H1 (cell line): ENCODE data around the gene IFT122. TPM values are rescaled to one million over a fixed set of nuclear protein-coding genes. Genes with fewer than 3 reads are reported as not detected.

Experiments
- CTCF ChIA-PET: fragments of 300-600 bp; sonication (Branson Sonifier 250); formaldehyde crosslinking; loops from one replicate; lab custom pipeline; 2021; ENCODE audit not compliant: partially characterized antibody; lab: Charles Lee
- POLR2A ChIA-PET: fragments of 300-600 bp; sonication (Branson Sonifier 250); formaldehyde crosslinking; loops from one replicate; lab custom pipeline; 2021; ENCODE audit warnings: inconsistent platforms; ENCODE audit not compliant: partially characterized antibody; lab: Charles Lee
- DNase-seq, 2 experiments: peaks; one replicate each; pipeline versions ENCODE4 v3.0.0 to v3.0.0-alpha.2; 2010 to 2022; ENCODE audit warnings: low spot score in 2 of 2, low read depth in 1 of 2, mixed read lengths in 1 of 2
- FAIRE-seq: peaks from 2 replicates; lab custom pipeline; 2011; peaks lifted over from hg19 to GRCh38; lab: Jason Lieb, UNC
- H2AFZ ChIP-seq: 2 replicates; pipeline ENCODE4 v1.8.1; 2012; ENCODE audit warnings: low read length, inconsistent platforms
- H2AK5ac ChIP-seq: 2 replicates; pipeline ENCODE4 v1.6.1; 2013; ENCODE audit warnings: low read depth, low read length
- H2BK120ac ChIP-seq: replicated peaks from 2 replicates; pipeline ENCODE3; 2013; ENCODE audit warnings: low read depth, low read length, inconsistent platforms
- H2BK12ac ChIP-seq: 2 replicates; pipeline ENCODE4 v1.6.1; 2013; ENCODE audit warnings: low read depth, low read length
- H2BK15ac ChIP-seq: 2 replicates; pipeline ENCODE4 v1.6.1; 2013; ENCODE audit warnings: low read length
- H2BK20ac ChIP-seq: 2 replicates; pipeline ENCODE4 v1.6.1; 2013; ENCODE audit warnings: low read length
- H2BK5ac ChIP-seq: 2 replicates; pipeline ENCODE4 v1.6.1; 2013; ENCODE audit warnings: low read depth, low read length
- H3K14ac ChIP-seq: 2 replicates; pipeline ENCODE4 v1.6.1; 2013; ENCODE audit warnings: inconsistent platforms; ENCODE audit not compliant: insufficient read length
- H3K18ac ChIP-seq: 2 replicates; pipeline ENCODE4 v1.6.1; 2013; ENCODE audit warnings: low read length; ENCODE audit errors: extremely low read depth
- H3K23ac ChIP-seq: 2 replicates; pipeline ENCODE4 v1.6.1; 2013; ENCODE audit warnings: inconsistent platforms; ENCODE audit not compliant: insufficient read length
- H3K23me2 ChIP-seq: 2 replicates; pipeline ENCODE4 v1.6.1; 2013; ENCODE audit warnings: low read depth, low read length
- H3K27ac ChIP-seq: 2 replicates; pipeline ENCODE4 v1.6.1; 2011; ENCODE audit warnings: low read depth, low read length, inconsistent platforms
- H3K27me3 ChIP-seq, 4 experiments: replicated peaks in 1 of 4; 1 replicate in 1 of 4; 2 replicates in 3 of 4; pipeline versions ENCODE4 v1.6.1 to v1.8.1; 2011 to 2013; ENCODE audit warnings: low read length in 3 of 4, mild to moderate bottlenecking in 3 of 4, inconsistent platforms in 2 of 4, mixed read lengths in 2 of 4, moderate library complexity in 1 of 4; ENCODE audit not compliant: control insufficient read depth in 3 of 4, insufficient read depth in 3 of 4; ENCODE audit errors: extremely low read depth in 1 of 4
- H3K36me3 ChIP-seq, 4 experiments: 2 replicates each; pipeline versions ENCODE4 v1.6.1 to v1.8.1; 2011 to 2013; ENCODE audit warnings: mild to moderate bottlenecking in 4 of 4, low read length in 3 of 4, moderate library complexity in 2 of 4, control low read depth in 1 of 4, inconsistent platforms in 1 of 4; ENCODE audit not compliant: insufficient read depth in 4 of 4, control insufficient read depth in 2 of 4
- H3K4ac ChIP-seq: replicated peaks from 2 replicates; pipeline ENCODE3; 2013; ENCODE audit warnings: low read length, low read depth, mixed read lengths, inconsistent platforms; ENCODE audit not compliant: insufficient read length
- H3K4me1 ChIP-seq, 4 experiments: replicated peaks in 1 of 4; 1 replicate in 1 of 4; 2 replicates in 3 of 4; pipeline versions ENCODE4 v1.6.1 to v1.8.1; 2011 to 2013; ENCODE audit warnings: low read length in 3 of 4, inconsistent platforms in 2 of 4, mixed read lengths in 1 of 4; ENCODE audit not compliant: insufficient read depth in 4 of 4, control insufficient read depth in 3 of 4
- H3K4me2 ChIP-seq, 2 experiments: 2 replicates each; pipeline versions ENCODE4 v1.6.1 to v1.8.1; 2011 to 2013; ENCODE audit warnings: low read depth in 2 of 2, low read length in 2 of 2, control low read depth in 1 of 2, inconsistent platforms in 1 of 2, mild to moderate bottlenecking in 1 of 2; ENCODE audit not compliant: insufficient read depth in 1 of 2
- H3K4me3 ChIP-seq, 4 experiments: fragments of 200-600, 300-600 bp in 1 of 4; sonication (generic), shearing (Covaris generic), sonication (Bioruptor Twin) in 1 of 4; 2 replicates each; pipeline versions ENCODE4 v1.5.1 to v1.8.1; 2011 to 2016; ENCODE audit warnings: low read length in 4 of 4, low read depth in 3 of 4, control low read depth in 2 of 4, inconsistent platforms in 2 of 4, mild to moderate bottlenecking in 2 of 4, mixed read lengths in 1 of 4, moderate library complexity in 1 of 4; ENCODE audit not compliant: insufficient read depth in 2 of 4; ENCODE audit errors: extremely low read depth in 1 of 4
- H3K56ac ChIP-seq: replicated peaks from 2 replicates; pipeline ENCODE3; 2013; ENCODE audit warnings: low read depth, mild to moderate bottlenecking, mixed read lengths, low read length, inconsistent platforms; ENCODE audit not compliant: insufficient read length
- H3K79me1 ChIP-seq: 2 replicates; pipeline ENCODE4 v1.6.1; 2013; ENCODE audit warnings: low read depth, low read length, control low read depth
- H3K79me2 ChIP-seq, 2 experiments: 2 replicates each; pipeline versions ENCODE4 v1.6.1 to v1.8.1; 2012 to 2013; ENCODE audit warnings: low read length in 2 of 2, mild to moderate bottlenecking in 2 of 2, inconsistent platforms in 1 of 2; ENCODE audit not compliant: insufficient read depth in 2 of 2, control insufficient read depth in 1 of 2
- H3K9ac ChIP-seq, 4 experiments: replicated peaks in 1 of 4; 1 replicate in 1 of 4; 2 replicates in 3 of 4; pipeline versions ENCODE4 v1.6.1 to v1.8.1; 2011 to 2013; ENCODE audit warnings: low read depth in 3 of 4, low read length in 3 of 4, control low read depth in 2 of 4, mild to moderate bottlenecking in 2 of 4, moderate library complexity in 2 of 4, inconsistent platforms in 1 of 4; ENCODE audit errors: extremely low read depth in 1 of 4
- H3K9me3 ChIP-seq, 2 experiments: 2 replicates each; pipeline versions ENCODE4 v1.6.1 to v1.8.1; 2012 to 2013; ENCODE audit warnings: mild to moderate bottlenecking in 2 of 2, moderate library complexity in 2 of 2, control low read depth in 1 of 2, inconsistent platforms in 1 of 2, low read depth in 1 of 2, low read length in 1 of 2, mixed read lengths in 1 of 2; ENCODE audit not compliant: insufficient read depth in 2 of 2
- H4K20me1 ChIP-seq, 2 experiments: replicated peaks in 1 of 2; 2 replicates each; pipeline versions ENCODE3 to v1.8.1; 2011 to 2013; ENCODE audit warnings: inconsistent platforms in 2 of 2, low read length in 2 of 2, mild to moderate bottlenecking in 1 of 2; ENCODE audit not compliant: insufficient read depth in 2 of 2, control insufficient read depth in 1 of 2
- H4K5ac ChIP-seq: 2 replicates; pipeline ENCODE4 v1.6.1; 2013; ENCODE audit warnings: low read length, low read depth, mixed read lengths, inconsistent platforms; ENCODE audit not compliant: insufficient read length
- H4K8ac ChIP-seq: 2 replicates; pipeline ENCODE4 v1.8.0; 2013; ENCODE audit warnings: mild to moderate bottlenecking, moderate library complexity, low read length, inconsistent platforms; ENCODE audit not compliant: insufficient read depth; ENCODE audit errors: extremely low read depth
- H4K91ac ChIP-seq: replicated peaks from 2 replicates; pipeline ENCODE3; 2013; ENCODE audit warnings: low read length, mixed read lengths, inconsistent platforms; ENCODE audit not compliant: insufficient read length
- BCL11A ChIP-seq, 2 experiments: IDR thresholded peaks; one replicate each; pipeline ENCODE4 v1.6.1; 2011; ENCODE audit warnings: low read depth in 2 of 2, low read length in 2 of 2, mild to moderate bottlenecking in 2 of 2
- HDAC2 ChIP-seq, 2 experiments: fragments of 300-600 bp in 1 of 2; sonication (generic) in 1 of 2; IDR thresholded peaks; 2 replicates each; pipeline ENCODE4 v1.6.1; 2011 to 2012; ENCODE audit warnings: low read depth in 2 of 2, low read length in 2 of 2, mild to moderate bottlenecking in 2 of 2, moderate library complexity in 2 of 2, borderline replicate concordance in 1 of 2, inconsistent platforms in 1 of 2
- JUND ChIP-seq: IDR thresholded peaks from 2 replicates; pipeline ENCODE4 v1.6.1; 2011; ENCODE audit warnings: mild to moderate bottlenecking, improper control_type of control experiment, low read length
- SIX5 ChIP-seq: IDR thresholded peaks from 2 replicates; pipeline ENCODE4 v1.6.1; 2011; ENCODE audit warnings: mild to moderate bottlenecking, low read depth, low read length
- WGBS, 2 experiments: shearing (Covaris generic) in 1 of 2; methylation state at CpG; one replicate each; pipeline versions ENCODE4 v1.1.6 to v1.1.7; 2013 to 2015; ENCODE audit warnings: low lambda C conversion rate in 2 of 2, mixed read lengths in 2 of 2, inconsistent platforms in 1 of 2, low coverage in 1 of 2, missing lambda C conversion rate in 1 of 2; ENCODE audit not compliant: insufficient replicate concordance in 2 of 2, insufficient coverage in 1 of 2, insufficient read length in 1 of 2; ENCODE audit errors: extremely low coverage in 1 of 2, missing lambda C conversion rate in 1 of 2; 5-methylcytosine and 5-hydroxymethylcytosine counted together
- polyA plus RNA-seq, 7 experiments: library from polyadenylated mRNA; depleted of rRNA in 3 of 7; stranded (reverse) in 5 of 7; unstranded in 2 of 7; fragments of >200 nt in 5 of 7; fragments of 200-250 nt in 2 of 7; gene quantifications; 1 replicate in 5 of 7; 2 replicates in 1 of 7; 4 replicates in 1 of 7; pipeline versions ENCODE4 v1.2.1 to v1.2.3, GENCODE V29; 2011 to 2013; ENCODE audit warnings: missing spikeins in 2 of 7, mixed read lengths in 2 of 7
- total RNA-seq: library from RNA; stranded (reverse); fragmentation: NEBNext Ultra II Directional; extraction: Animal tissue kit (Norgen Biotek cat#: 25700); gene quantifications from 2 replicates; pipeline ENCODE4 v1.2.1, GENCODE V29; 2021

IFT122 gene
- total and polyA plus RNA-seq, 2 of the 8 experiments (the other 6 are each of a cell fraction or from before 2014, with no cell fraction given) = 23.7 to 25.1 TPM

DNA sequence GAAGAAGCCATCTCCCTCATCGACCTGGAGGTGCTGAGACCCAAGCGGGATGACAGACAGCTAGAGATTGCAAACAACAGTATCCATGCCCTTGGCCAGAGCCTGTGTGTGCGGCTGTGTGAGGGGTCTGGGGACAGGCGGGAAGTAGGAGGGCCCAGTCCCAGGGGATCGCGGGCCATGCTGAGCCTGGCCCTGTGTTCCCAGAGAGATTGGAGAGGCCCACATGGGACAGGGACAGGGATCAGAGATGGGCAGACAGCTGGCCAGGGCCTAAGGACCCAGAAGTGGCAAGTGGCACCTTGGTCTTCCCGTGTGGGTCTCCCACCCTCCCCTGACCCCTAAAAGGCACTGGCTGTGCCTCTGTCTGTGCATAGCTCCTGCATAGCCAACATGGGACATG, 77.5 kb downstream of the IFT122 start:
- H4K5ac ChIP-seq = no peak overlapping the region
- H3K18ac ChIP-seq = no peak overlapping the region
- no peak overlapping the region for H2AFZ ChIP-seq
- no peak overlapping the region for H2BK20ac ChIP-seq
- no peaks in the 10 kb centered on the region for H3K9me3 ChIP-seq
- ChIA-PET CTCF (interaction anchor here (1.0 to 2.1 kb wide), 7 partner anchors 8 to 89 kb away, joined by 3 to 9 read pairs (median 4); partner anchors contain the start of gene PLXND1), POLR2A (interaction anchor here (1.1 to 2.8 kb wide), 2 partner anchors 10 to 31 kb away, joined by 3 to 12 read pairs; partner anchors contain the start of gene RHO)
- no peaks in the 10 kb centered on the region; a peak in 2 of 8 replicates for H3K36me3 ChIP-seq
- TF ChIP-seq SIX5 (no peak), BCL11A (IDR thresholded peaks at IDR 0.05; ENCODE audit: low read depth in 2 of 2, low read length in 2 of 2) (no peak), HDAC2 (IDR thresholded peaks at IDR 0.05; ENCODE audit: borderline replicate concordance in 1 of 2, low read depth in 2 of 2, low read length in 2 of 2) (no peak), JUND (no peak)
- no peak for DNase-seq
- H3K4ac ChIP-seq = no peak overlapping the region
- no peaks in the 10 kb centered on the region for H3K27me3 ChIP-seq
- no peak overlapping the region for H3K56ac ChIP-seq
- no peak overlapping the region for H3K4me2 ChIP-seq
- H3K14ac ChIP-seq = no peak overlapping the region
- H3K9ac ChIP-seq = no peak overlapping the region
- H2BK5ac ChIP-seq = no peak overlapping the region
- H3K23me2 ChIP-seq = no peaks in the 10 kb centered on the region
- no peak overlapping the region for H2BK120ac ChIP-seq
- no peak overlapping the region for H4K91ac ChIP-seq
- no peak overlapping the region for H3K27ac ChIP-seq
- no peaks in the 10 kb centered on the region for H3K79me2 ChIP-seq
- H4K8ac ChIP-seq = no peak overlapping the region
- H4K20me1 ChIP-seq = no peaks in the 10 kb centered on the region
- H2BK12ac ChIP-seq = no peak overlapping the region
- 80% methylated on average over 7 of the region's 7 CpGs; no CpG with 5 or more reads in 1 of the 2 experiments for WGBS, 2 experiments
- no peaks in the 10 kb centered on the region; a peak in 1 of 7 replicates for H3K4me1 ChIP-seq
- no peak overlapping the region for H3K23ac ChIP-seq
- H2BK15ac ChIP-seq = no peak overlapping the region
- no peak for FAIRE-seq
- H3K4me3 ChIP-seq = no peak overlapping the region
- H3K79me1 ChIP-seq = no peaks in the 10 kb centered on the region
- no peak overlapping the region for H2AK5ac ChIP-seq
